Activated CD4-positive, CD25-positive, alpha-beta regulatory T cell treated with anti-CD3 and anti-CD28 coated beads, Interleukin-2, amount 50 U/mL, for 24 hours (primary cell): ENCODE data around the gene SYT11.
"Not testable (repeated sequence)": the region's sequence is repeated elsewhere in the genome, so short reads cannot be mapped to it uniquely, and the experiment has no call there.

Source experiments
- ATAC-seq, 2 donors: fragments of 150-1000 bp; cut with Tn5 transposase; one replicate each; pipeline ENCODE4 v1.10.0; 2021; ENCODE audit warnings: mild to moderate bottlenecking in 1 of 2, moderate library complexity in 1 of 2

Gene SYT11

DNA sequence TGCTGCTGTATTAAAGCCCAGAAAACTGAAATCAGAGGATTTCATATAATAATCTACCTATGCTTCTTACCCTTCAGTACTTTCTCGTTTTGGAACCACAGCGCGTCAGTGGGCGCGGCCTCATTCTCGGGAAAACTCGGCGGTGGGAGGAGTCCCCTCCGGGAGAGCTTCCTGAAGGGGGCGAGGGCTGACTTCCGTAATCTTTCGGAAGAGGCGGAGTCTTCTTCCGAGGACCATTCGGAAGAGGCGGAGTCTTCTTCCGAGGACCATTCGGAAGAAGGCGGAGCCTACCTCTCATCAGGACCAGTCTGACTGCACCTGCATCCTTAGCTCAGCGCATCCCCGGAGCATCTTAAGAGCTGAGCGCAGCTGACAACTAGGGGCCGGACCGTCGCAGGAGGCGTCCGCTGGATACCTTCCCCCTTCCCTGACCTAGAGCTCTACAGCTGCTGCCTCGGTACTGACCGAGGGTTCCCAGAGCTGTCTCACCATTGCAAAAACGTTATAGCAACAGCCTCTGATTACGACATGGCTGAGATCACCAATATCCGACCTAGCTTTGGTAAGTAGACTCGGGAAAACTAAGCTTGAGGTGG is at the start of gene SYT11:
Gene SYT11, plus strand, starts transcription at position 334 of the 596 bp plus-strand sequence. Its CDS starts 195 bp downstream, at position 529.
- peak; percentile 77 to 84 for ATAC-seq

- no peak for ATAC-seq
Measured at GRCh38 chr1:155812878-155813277, 46.5 kb upstream of the SYT11 start.

- ATAC-seq: no peak
Measured at GRCh38 chr1:155813672-155814071, 45.7 kb upstream of the SYT11 start.

- no peak for ATAC-seq
Measured at GRCh38 chr1:155816351-155816750, 43.0 kb upstream of the SYT11 start.

DNA sequence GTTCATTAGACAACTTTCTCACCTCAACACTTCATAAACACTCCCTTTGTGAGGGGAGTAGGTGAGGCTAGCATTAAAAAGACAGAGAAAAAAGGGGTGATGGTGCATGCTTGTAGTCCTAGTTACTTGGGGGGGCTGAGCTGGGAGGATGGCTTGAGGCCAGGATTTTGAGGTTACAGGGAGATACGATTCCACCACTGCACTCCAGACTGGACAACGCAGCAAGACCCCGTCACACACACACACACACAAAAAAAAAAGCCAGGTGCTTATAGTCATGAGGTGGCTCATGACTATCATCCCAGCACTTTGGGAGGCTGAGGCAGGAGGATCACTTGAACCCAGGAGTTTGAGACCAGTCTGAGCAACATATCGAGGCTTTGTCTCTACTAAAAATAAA is 31.9 kb upstream of the SYT11 start:
- ATAC-seq: no peak

DNA sequence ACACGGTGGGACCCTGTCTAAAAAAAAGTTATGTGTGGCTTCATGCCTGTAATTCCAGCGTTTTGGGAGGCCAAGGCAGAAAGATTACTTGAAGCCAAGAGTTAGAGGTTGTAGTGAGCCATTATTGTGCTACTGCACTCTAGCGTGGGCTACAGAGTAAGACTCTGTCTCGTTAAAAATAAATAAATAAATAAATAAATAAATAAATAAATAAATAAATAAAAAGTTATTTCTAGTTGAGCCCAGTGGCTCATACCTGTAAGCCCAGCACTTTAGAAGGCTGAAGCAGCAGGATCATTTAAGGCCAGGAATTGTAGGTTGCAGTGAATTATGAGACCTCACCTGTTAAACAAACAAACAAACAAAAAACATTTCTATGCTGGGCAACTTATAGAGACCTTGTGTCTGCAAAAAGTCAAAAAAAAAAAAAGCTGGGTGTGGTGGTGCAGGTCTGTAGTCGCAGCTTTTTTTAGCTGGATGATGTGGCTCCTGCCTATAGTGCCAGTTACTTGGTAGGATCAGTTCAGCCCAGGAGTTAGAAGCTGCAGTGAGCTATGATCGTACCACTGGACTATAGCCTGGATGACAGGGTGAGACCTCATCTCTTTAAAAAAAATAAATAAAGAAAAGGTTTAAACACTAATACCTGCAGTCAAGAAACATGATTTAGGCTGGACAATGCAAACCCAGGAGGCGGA is 27.9 kb upstream of the SYT11 start:
- no peak for ATAC-seq

DNA sequence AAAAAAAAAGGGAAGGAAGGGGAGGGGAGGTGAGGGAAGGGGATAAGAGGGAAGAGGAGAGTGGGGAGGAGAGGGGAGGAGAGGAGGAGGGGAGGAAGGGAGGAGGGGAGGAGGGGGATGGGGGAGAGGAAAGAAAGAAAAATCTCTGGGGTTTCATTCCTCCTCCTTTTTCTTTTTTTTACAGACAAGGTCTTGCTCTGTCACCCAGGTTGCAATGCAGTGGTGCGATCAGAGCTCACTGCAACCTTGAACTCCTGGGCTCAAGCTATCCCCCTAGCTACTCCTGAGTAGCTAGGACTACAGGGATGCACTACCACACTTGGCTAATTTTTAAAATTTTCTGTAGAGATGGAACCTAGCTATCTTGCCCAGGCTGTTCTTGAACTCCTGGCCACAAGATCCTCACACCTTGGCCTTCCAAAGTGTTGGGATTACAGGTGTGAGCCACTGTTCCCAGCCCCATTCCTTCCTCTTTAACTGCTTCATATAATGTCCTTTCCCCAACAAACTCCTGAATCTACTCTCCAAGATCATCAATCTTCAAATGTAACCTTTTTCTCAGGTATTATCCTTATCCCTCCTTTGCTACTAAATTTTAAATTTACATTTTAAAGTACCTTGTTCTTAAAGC is 25.6 kb upstream of the SYT11 start:
- no peak for ATAC-seq

DNA sequence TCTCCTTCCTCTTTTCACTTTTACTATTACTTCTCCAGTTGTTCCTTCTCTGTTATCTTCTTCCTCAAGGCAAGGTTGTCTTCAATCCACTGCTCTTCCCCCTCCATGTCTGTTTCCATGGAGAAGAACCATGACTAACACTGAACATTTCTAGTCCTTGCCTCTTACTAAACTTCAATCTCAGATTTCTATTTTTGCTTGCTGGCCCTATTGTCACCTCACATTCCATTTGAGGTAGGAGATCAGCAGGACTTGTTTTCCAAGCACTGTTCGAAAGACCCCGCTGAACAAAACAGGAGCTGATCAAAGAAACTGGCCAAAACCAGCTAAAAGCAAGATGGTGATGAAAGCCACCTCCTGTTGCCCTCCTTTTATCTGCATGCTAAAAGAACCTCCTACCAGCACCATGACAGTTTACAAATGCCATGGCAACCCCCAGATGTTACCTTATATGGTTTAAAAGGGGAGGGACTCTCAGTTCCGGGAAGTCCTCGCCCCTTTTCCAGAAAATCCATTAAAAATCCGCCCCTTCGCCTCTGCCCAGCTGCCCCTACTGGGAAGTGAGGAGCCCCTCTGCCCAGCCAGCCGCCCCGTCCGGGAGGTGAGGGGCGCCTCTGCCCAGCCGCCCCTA is 25.0 kb upstream of the SYT11 start:
- no peak for ATAC-seq

DNA sequence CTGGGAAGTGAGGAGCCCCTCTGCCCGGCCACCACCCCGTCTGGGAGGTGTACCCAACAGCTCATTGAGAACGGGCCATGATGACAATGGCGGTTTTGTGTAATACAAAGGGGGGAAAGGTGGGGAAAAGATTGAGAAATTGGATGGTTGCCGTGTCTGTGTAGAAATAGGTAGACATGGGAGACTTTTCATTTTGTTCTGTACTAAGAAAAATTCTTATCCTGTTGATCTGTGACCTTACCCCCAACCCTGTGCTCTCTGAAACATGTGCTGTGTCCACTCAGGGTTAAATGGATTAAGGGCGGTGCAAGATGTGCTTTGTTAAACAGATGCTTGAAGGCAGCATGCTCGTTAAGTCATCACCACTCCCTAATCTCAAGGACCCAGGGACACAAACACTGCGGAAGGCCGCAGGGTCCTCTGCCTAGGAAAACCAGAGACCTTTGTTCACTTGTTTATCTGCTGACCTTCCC is 24.4 kb upstream of the SYT11 start:
- not testable (repeated sequence) for ATAC-seq

GRCh38 chr1:155835548-155835947 is 23.8 kb upstream of the SYT11 start:
- no peak for ATAC-seq

DNA sequence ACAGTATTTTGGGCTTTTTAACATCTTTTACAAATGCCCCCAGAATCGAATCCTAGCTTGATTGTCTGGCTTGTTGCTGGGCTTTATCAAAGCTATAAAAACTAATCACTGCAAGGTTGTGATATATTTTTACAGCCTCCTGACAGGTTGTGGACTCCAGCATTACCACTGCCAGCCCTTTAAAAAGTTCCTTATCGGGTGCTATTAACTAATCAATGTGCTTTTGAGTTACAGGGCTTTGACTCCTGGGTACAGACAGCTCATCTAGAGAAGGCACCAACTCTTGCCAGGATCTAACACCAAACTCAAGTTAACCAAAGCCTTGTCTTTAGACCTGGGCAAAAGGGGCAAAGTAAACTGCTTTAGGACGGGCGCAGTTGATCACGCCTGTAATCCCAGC is 19.0 kb upstream of the SYT11 start:
- ATAC-seq: no peak

DNA sequence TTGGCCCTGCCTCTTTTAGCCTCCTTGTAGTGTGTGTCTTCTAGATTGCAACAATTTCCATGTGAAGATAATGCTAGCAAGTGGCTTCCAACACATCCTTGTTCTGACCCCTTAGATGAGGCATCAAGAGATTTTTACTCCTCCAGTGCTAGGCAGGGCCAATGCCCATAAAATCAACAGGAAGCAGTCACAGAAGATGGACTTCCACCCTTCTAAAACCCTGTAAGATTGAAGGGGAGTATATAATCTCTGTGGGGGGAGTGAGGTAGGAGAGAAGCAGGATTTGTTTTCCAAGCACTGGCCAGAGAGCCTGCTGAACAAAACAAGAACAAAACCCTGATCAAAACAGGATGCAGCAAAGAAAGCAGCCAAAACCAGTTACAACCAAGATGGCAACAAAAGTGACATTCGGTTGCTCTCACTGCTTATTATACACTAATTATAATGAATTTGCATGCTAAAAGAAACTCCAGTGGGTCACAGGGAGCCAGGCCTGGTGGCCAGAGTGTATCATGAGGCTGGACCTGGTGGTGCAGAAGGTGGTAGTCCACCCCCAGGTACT is 14.4 kb upstream of the SYT11 start:
- no peak for ATAC-seq

- peak; percentile 92 to 94 for ATAC-seq
Measured at GRCh38 chr1:155847823-155848529, 11.4 kb upstream of the SYT11 start.

DNA sequence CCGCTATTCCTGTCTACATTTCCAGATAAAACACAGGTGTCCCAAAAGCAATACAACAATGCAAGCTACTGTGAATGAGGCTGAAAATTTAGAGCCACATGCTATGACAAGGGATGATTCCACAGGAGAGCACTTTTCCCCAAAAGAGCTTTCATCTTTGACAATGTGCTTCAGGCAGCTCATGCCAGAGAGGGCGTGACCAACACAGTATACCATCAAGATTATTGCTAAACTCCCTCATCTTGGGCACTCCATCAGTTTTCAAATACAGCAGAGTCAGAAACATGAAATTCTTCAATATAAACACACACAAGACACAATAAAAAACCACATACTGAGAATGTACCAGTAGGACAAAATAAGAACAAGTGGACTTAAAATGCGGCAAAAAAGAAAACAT is 9.0 kb upstream of the SYT11 start:
- ATAC-seq: no peak

DNA sequence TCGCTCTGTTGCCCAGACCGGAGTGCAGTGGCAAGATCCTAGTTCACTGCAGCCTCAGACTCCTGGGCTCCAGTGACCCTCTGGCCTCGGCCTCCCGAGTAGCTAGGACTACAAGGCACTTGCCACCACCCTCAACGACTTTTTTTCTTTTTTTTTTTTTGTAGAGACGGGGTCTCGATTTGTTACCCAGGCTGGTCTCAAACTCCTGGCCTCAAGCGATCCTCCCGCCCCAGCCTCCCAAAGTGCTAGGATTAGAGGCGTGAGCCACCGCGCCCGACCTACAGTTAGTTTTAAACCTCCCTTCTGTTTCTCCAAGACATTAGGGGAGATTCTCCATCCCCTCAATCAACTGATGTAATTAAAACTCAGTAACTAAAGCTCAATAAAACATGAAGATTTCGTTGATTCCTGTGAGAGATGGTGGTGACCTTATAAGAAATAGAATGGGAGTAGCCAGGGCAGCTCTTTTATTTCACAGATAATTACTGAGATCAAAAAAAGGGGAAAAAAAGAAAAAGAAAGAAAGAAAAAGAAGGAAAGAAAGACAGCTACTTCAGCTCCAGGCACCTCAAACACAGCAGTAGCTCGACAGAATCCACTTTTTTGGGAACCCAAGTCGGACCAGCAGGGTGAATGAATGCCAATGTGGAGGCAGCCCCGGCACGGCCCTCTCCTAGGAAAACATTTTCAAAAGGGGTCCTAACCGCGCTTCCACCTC is 3.0 kb upstream of the SYT11 start:
- no peak for ATAC-seq

- ATAC-seq: peak; percentile 80 to 82
Measured at GRCh38 chr1:155856975-155857930, 2.1 kb upstream of the SYT11 start, which contains the start of gene GON4L. Gene GON4L, minus strand, starts transcription at chr1:155857214. Its CDS starts 3,434 bp downstream, at chr1:155853780.

DNA sequence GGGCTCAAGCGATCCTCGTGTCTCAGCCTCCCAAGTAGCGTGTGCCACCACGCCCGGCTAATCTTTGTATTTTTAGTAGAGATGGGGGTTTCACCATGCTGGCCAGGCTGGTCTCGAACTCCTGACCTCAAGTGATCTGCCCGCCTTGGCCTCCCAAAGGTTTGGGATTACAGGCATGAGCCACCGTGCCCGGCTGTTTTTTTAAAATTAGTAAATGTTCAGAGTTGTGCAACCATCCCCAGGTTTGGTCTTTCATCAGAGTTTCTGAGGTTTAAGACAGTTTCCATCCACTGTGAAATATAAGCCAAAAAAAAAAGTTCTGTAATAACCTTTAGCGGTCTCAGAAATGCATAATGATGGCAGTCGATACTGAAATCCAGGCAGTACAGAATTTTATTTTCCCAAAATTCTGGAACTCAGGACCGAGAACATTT is 550 bp upstream of the SYT11 start:
- peak; percentile 12 for ATAC-seq

GRCh38 chr1:155859881-155860871 is 809 bp downstream of the SYT11 start:
- ATAC-seq: peak in 1 of 2 donors; percentile 8

- ATAC-seq: no peak
Measured at GRCh38 chr1:155860970-155861510, 1.7 kb downstream of the SYT11 start.
